ENCODE data around the gene CDH5.

CDH5 gene

GRCh38 chr16:66395806-66396555 is 29.5 kb downstream of the CDH5 start:
- Histone ChIP-seq H3K4me3 (no peak overlapping the region), H3K4me2 (peak overlapping the region in 6 of 11 experiments; percentile 1 to 24 (median 10); a peak in 5 of 22 replicates), H3K9me3 (replicated peaks in 1 of 11) (peaks cover 0 to 7% (median 0%) of the 10 kb centered on the region in 11 experiments; a peak in 1 of 22 replicates), H3K27me3 (no peaks in the 10 kb centered on the region), H3K36me3 (no peaks in the 10 kb centered on the region), H3K9ac (no peak overlapping the region), H3K4me1 (peaks cover 0 to 47% (median 39%) of the 10 kb centered on the region in 10 experiments; a peak in 18 of 20 replicates), H3K27ac (no peak overlapping the region), H4K20me1 (no peaks in the 10 kb centered on the region)
- no peak for TF ChIP-seq Cebpa-rat (IDR thresholded peaks at IDR 0.05)

GRCh38 chr16:66397736-66398433 is 31.4 kb downstream of the CDH5 start:
- Histone ChIP-seq H3K4me1 (peaks cover 0 to 57% (median 48%) of the 10 kb centered on the region in 10 experiments; a peak in 18 of 20 replicates), H3K36me3 (no peaks in the 10 kb centered on the region), H3K4me2 (peak overlapping the region in 7 of 11 experiments; percentile 22 to 72 (median 69); a peak in 12 of 22 replicates), H3K9me3 (replicated peaks in 1 of 11) (peaks cover 0 to 7% (median 0%) of the 10 kb centered on the region in 11 experiments; a peak in 1 of 22 replicates), H3K27ac (no peak overlapping the region), H3K9ac (no peak overlapping the region), H4K20me1 (no peaks in the 10 kb centered on the region), H3K4me3 (no peak overlapping the region), H3K27me3 (no peaks in the 10 kb centered on the region)
- TF ChIP-seq Cebpa-rat (IDR thresholded peaks at IDR 0.05), result no peak

GRCh38 chr16:66399031-66399430 is 32.5 kb downstream of the CDH5 start:
- TF ChIP-seq Cebpa-rat (IDR thresholded peaks at IDR 0.05), result no peak
- peaks cover 0 to 7% (median 0%) of the 10 kb centered on the region in 11 experiments; a peak in 1 of 22 replicates for H3K9me3 ChIP-seq (replicated peaks in 1 of 11)

GRCh38 chr16:66399930-66400329 is 33.4 kb downstream of the CDH5 start:
- Histone ChIP-seq H3K9me3 (replicated peaks in 1 of 11) (peaks cover 0 to 10% (median 2%) of the 10 kb centered on the region in 11 experiments; a peak in 9 of 22 replicates), H3K4me1 (peaks cover 0 to 57% (median 48%) of the 10 kb centered on the region in 10 experiments; a peak in 18 of 20 replicates), H3K36me3 (no peaks in the 10 kb centered on the region), H3K4me3 (no peak overlapping the region), H4K20me1 (no peaks in the 10 kb centered on the region), H3K27ac (no peak overlapping the region), H3K9ac (no peak overlapping the region; a peak in 1 of 22 replicates), H3K27me3 (no peaks in the 10 kb centered on the region), H3K4me2 (peak overlapping the region; percentile 28 to 73 (median 60); a peak in 20 of 22 replicates)
- no peak for TF ChIP-seq Cebpa-rat (IDR thresholded peaks at IDR 0.05)

More at GRCh38 chr16:66399031-66399430, 32.5 kb downstream of the CDH5 start:
- H3K4me2 ChIP-seq, result peak overlapping the region in 7 of 11 experiments; percentile 60 to 73 (median 70); a peak in 13 of 22 replicates
- H3K4me1 ChIP-seq, result peaks cover 0 to 57% (median 48%) of the 10 kb centered on the region in 10 experiments; a peak in 18 of 20 replicates
- H3K27ac ChIP-seq, result no peak overlapping the region
- no peaks in the 10 kb centered on the region for H3K27me3 ChIP-seq
- no peaks in the 10 kb centered on the region for H4K20me1 ChIP-seq
- no peaks in the 10 kb centered on the region for H3K36me3 ChIP-seq
- H3K4me3 ChIP-seq, result no peak overlapping the region
- H3K9ac ChIP-seq, result no peak overlapping the region

- H3K4me1 ChIP-seq, result peaks cover 0 to 56% (median 48%) of the 10 kb centered on the region in 10 experiments; a peak in 18 of 20 replicates
- H3K4me2 ChIP-seq, result peak overlapping the region in 9 of 11 experiments; percentile 44 to 73 (median 69); a peak in 18 of 22 replicates
- no peaks in the 10 kb centered on the region for H3K36me3 ChIP-seq
- peaks cover 0 to 13% (median 7%) of the 10 kb centered on the region in 11 experiments; a peak in 10 of 22 replicates for H3K9me3 ChIP-seq (replicated peaks in 1 of 11)
- H4K20me1 ChIP-seq, result no peaks in the 10 kb centered on the region
- no peak overlapping the region for H3K27ac ChIP-seq
- no peaks in the 10 kb centered on the region for H3K27me3 ChIP-seq
- H3K9ac ChIP-seq, result no peak overlapping the region; a peak in 2 of 22 replicates
- no peak for TF ChIP-seq Cebpa-rat (IDR thresholded peaks at IDR 0.05)
- no peak overlapping the region for H3K4me3 ChIP-seq
These were observed 34.3 kb downstream of the CDH5 start for GRCh38 chr16:66400503-66401380.

- Histone ChIP-seq H3K4me3 (no peak overlapping the region), H3K27ac (no peak overlapping the region), H3K9me3 (replicated peaks in 1 of 11) (peaks cover 0 to 13% (median 7%) of the 10 kb centered on the region in 11 experiments; a peak in 10 of 22 replicates), H3K27me3 (no peaks in the 10 kb centered on the region), H3K4me2 (peak overlapping the region in 5 of 11 experiments; percentile 60 to 72 (median 70); a peak in 7 of 22 replicates), H3K9ac (no peak overlapping the region), H3K4me1 (peaks cover 0 to 48% (median 42%) of the 10 kb centered on the region in 10 experiments; a peak in 18 of 20 replicates), H4K20me1 (no peaks in the 10 kb centered on the region), H3K36me3 (no peaks in the 10 kb centered on the region)
- no peak for TF ChIP-seq Cebpa-rat (IDR thresholded peaks at IDR 0.05)
These were observed 35.1 kb downstream of the CDH5 start for GRCh38 chr16:66401610-66402009.

- Histone ChIP-seq H3K36me3 (no peaks in the 10 kb centered on the region), H3K27me3 (peaks cover 0 to 4% (median 0%) of the 10 kb centered on the region in 11 experiments; a peak in 1 of 22 replicates), H3K9me3 (replicated peaks in 1 of 11) (peaks cover 0 to 13% (median 7%) of the 10 kb centered on the region in 11 experiments; a peak in 10 of 22 replicates), H3K9ac (no peak overlapping the region), H3K4me2 (peak overlapping the region in 3 of 11 experiments; percentile 70 to 72 (median 71); a peak in 3 of 22 replicates), H3K27ac (no peak overlapping the region), H4K20me1 (no peaks in the 10 kb centered on the region), H3K4me1 (peaks cover 2 to 51% (median 46%) of the 10 kb centered on the region in 10 experiments), H3K4me3 (no peak overlapping the region)
- TF ChIP-seq Cebpa-rat (IDR thresholded peaks at IDR 0.05), result no peak
These were observed 35.7 kb downstream of the CDH5 start for GRCh38 chr16:66402166-66402565.

GRCh38 chr16:66402591-66403230 is 36.2 kb downstream of the CDH5 start:
- Histone ChIP-seq H4K20me1 (no peaks in the 10 kb centered on the region), H3K27me3 (peaks cover 0 to 4% (median 0%) of the 10 kb centered on the region in 11 experiments; a peak in 1 of 22 replicates), H3K4me2 (no peak overlapping the region), H3K4me3 (no peak overlapping the region), H3K4me1 (peaks cover 8 to 54% (median 50%) of the 10 kb centered on the region in 10 experiments), H3K9ac (no peak overlapping the region), H3K36me3 (no peaks in the 10 kb centered on the region), H3K9me3 (replicated peaks in 1 of 11) (peaks cover 0 to 13% (median 7%) of the 10 kb centered on the region in 11 experiments; a peak in 10 of 22 replicates), H3K27ac (no peak overlapping the region)
- TF ChIP-seq Cebpa-rat (IDR thresholded peaks at IDR 0.05), result no peak

Measured in BLaER1 treated with 17β-estradiol and CSF1 and Interleukin-3, amounts not matched to agents 10 nM and 100 nM (cell line).